IMR-90 (cell line): Measurements from ENCODE around the gene RASGRP3. TPM values are rescaled to one million over a fixed set of nuclear protein-coding genes. Genes with fewer than 3 reads are reported as not detected.

ENCODE experiments used
- ATAC-seq: fragments of 200-7000 bp; cut with Tn5 transposase; 2 replicates; pipeline ENCODE4 v1.9.1; 2020; ENCODE audit warnings: low read depth, mild to moderate bottlenecking, moderate library complexity
- BruUV-seq: library from RNA; stranded (reverse); fragments of 400-500 nt; replicated peaks from 2 replicates; lab custom pipeline; 2021; lab: Mats Ljungman, UMichigan
- CTCF ChIA-PET: fragments of 300-600 bp; formaldehyde crosslinking; extraction: SDS; loops from one replicate; lab custom pipeline; 2021; ENCODE audit warnings: antibody characterized with exemption; lab: Yijun Ruan, JAX
- POLR2A ChIA-PET: fragments of 300-600 bp; sonication (Branson Sonifier 250); formaldehyde crosslinking; loops from one replicate; lab custom pipeline; 2022; ENCODE audit warnings: antibody characterized with exemption; ENCODE audit not compliant: unreplicated experiment; lab: Charles Lee
- DNase-seq: peaks from one replicate; pipeline ENCODE4 v3.0.0; 2013
- H2AFZ ChIP-seq: replicated peaks from 2 replicates; pipeline ENCODE3; 2013; ENCODE audit warnings: low read length, mild to moderate bottlenecking; ENCODE audit not compliant: poor library complexity
- H2AK5ac ChIP-seq: 2 replicates; pipeline ENCODE4 v1.6.1; 2013; ENCODE audit warnings: low read depth, low read length, inconsistent platforms
- H2AK9ac ChIP-seq: replicated peaks from 2 replicates; pipeline ENCODE3; 2013; ENCODE audit warnings: mild to moderate bottlenecking, low read depth, low read length, moderate library complexity; ENCODE audit not compliant: poor library complexity
- H2BK120ac ChIP-seq: 2 replicates; pipeline ENCODE4 v1.6.1; 2013; ENCODE audit warnings: low read depth, low read length, inconsistent platforms
- H2BK15ac ChIP-seq: 3 replicates; pipeline ENCODE4 v1.6.1; 2013; ENCODE audit warnings: low read depth, low read length, inconsistent platforms
- H2BK20ac ChIP-seq: 2 replicates; pipeline ENCODE4 v1.6.1; 2013; ENCODE audit warnings: low read depth, mild to moderate bottlenecking, inconsistent platforms, low read length, moderate library complexity
- H2BK5ac ChIP-seq: 2 replicates; pipeline ENCODE4 v1.6.1; 2013; ENCODE audit warnings: mild to moderate bottlenecking, low read depth, low read length, inconsistent platforms; ENCODE audit not compliant: poor library complexity, severe bottlenecking
- H3K14ac ChIP-seq: replicated peaks from 2 replicates; pipeline ENCODE4 v1.6.1; 2013; ENCODE audit warnings: low read depth, low read length, inconsistent platforms
- H3K18ac ChIP-seq: 2 replicates; pipeline ENCODE4 v1.6.1; 2013; ENCODE audit warnings: low read depth, low read length, control low read depth
- H3K23ac ChIP-seq: 2 replicates; pipeline ENCODE4 v1.6.1; 2013; ENCODE audit warnings: low read depth, low read length, inconsistent platforms
- H3K27ac ChIP-seq: 2 replicates; pipeline ENCODE4 v1.5.1; 2013; ENCODE audit warnings: mild to moderate bottlenecking, control low read depth, low read length; ENCODE audit not compliant: insufficient read depth
- H3K27me3 ChIP-seq: 2 replicates; pipeline ENCODE4 v1.6.1; 2013; ENCODE audit warnings: low read length; ENCODE audit not compliant: control insufficient read depth, insufficient read depth
- H3K36me3 ChIP-seq: 2 replicates; pipeline ENCODE4 v1.6.1; 2013; ENCODE audit warnings: low read length, mixed read lengths; ENCODE audit not compliant: control insufficient read depth, insufficient read depth
- H3K4ac ChIP-seq: 2 replicates; pipeline ENCODE4 v1.6.1; 2013; ENCODE audit warnings: low read depth, low read length, inconsistent platforms
- H3K4me1 ChIP-seq: 2 replicates; pipeline ENCODE4 v1.6.1; 2013; ENCODE audit warnings: low read length, mixed read lengths; ENCODE audit not compliant: control insufficient read depth, insufficient read depth
- H3K4me2 ChIP-seq: 2 replicates; pipeline ENCODE4 v1.6.1; 2013; ENCODE audit warnings: low read depth, mild to moderate bottlenecking, control low read depth, low read length, moderate library complexity
- H3K4me3 ChIP-seq: 2 replicates; pipeline ENCODE4 v1.5.1; 2013; ENCODE audit warnings: low read depth, mild to moderate bottlenecking, control low read depth, low read length, moderate library complexity; ENCODE audit not compliant: insufficient read depth
- H3K56ac ChIP-seq: 2 replicates; pipeline ENCODE4 v1.6.1; 2013; ENCODE audit warnings: low read length, inconsistent platforms; ENCODE audit not compliant: insufficient read depth; ENCODE audit errors: extremely low read depth
- H3K79me1 ChIP-seq, 2 experiments: 2 replicates each; pipeline ENCODE4 v1.6.1; 2013; ENCODE audit warnings: low read length in 2 of 2, inconsistent platforms in 1 of 2, low read depth in 1 of 2
- H3K9ac ChIP-seq: 2 replicates; pipeline ENCODE4 v1.6.1; 2013; ENCODE audit warnings: low read depth, low read length, control low read depth
- H3K9me1 ChIP-seq: 2 replicates; pipeline ENCODE4 v1.6.1; 2013; ENCODE audit warnings: low read length, inconsistent platforms; ENCODE audit not compliant: insufficient read depth
- H3K9me3 ChIP-seq: 2 replicates; pipeline ENCODE4 v1.6.1; 2013; ENCODE audit warnings: low read length; ENCODE audit not compliant: control insufficient read depth, insufficient read depth
- H4K20me1 ChIP-seq: 2 replicates; pipeline ENCODE4 v1.6.1; 2013; ENCODE audit warnings: low read length, inconsistent platforms; ENCODE audit not compliant: insufficient read depth
- H4K5ac ChIP-seq: 2 replicates; pipeline ENCODE4 v1.6.1; 2013; ENCODE audit warnings: mild to moderate bottlenecking, low read depth, low read length, control low read depth
- H4K8ac ChIP-seq, 2 experiments: 2 replicates each; pipeline ENCODE4 v1.6.1; 2013; ENCODE audit warnings: low read depth in 2 of 2, low read length in 2 of 2, control low read depth in 1 of 2, inconsistent platforms in 1 of 2
- H4K91ac ChIP-seq: 2 replicates; pipeline ENCODE4 v1.6.1; 2013; ENCODE audit warnings: low read depth, low read length, inconsistent platforms; ENCODE audit not compliant: insufficient read depth
- BHLHE40 ChIP-seq: fragments of 150-350 bp; IDR thresholded peaks from 2 replicates; pipeline ENCODE4 v1.6.1; 2016; ENCODE audit warnings: mild to moderate bottlenecking, low read depth, low read length
- CEBPB ChIP-seq: IDR thresholded peaks from 2 replicates; pipeline ENCODE4 v1.6.1; 2012; ENCODE audit warnings: low read depth, low read length, improper control_type of control experiment
- ELK1 ChIP-seq: fragments of 150-350 bp; IDR thresholded peaks from 2 replicates; pipeline ENCODE4 v1.6.1; 2016; ENCODE audit warnings: low read depth, mild to moderate bottlenecking, low read length, moderate library complexity, borderline replicate concordance
- FOS ChIP-seq: fragments of 150-350 bp; IDR thresholded peaks from 2 replicates; pipeline ENCODE4 v1.6.1; 2016; ENCODE audit warnings: low read depth, low read length
- MAZ ChIP-seq: IDR thresholded peaks from 2 replicates; pipeline ENCODE4 v1.6.1; 2012; ENCODE audit warnings: low read depth, mild to moderate bottlenecking, low read length, improper control_type of control experiment, moderate library complexity, borderline replicate concordance
- POLR2A ChIP-seq: IDR thresholded peaks from 2 replicates; pipeline ENCODE4 v1.6.1; 2012; ENCODE audit warnings: mild to moderate bottlenecking, low read depth, low read length
- RAD21 ChIP-seq: IDR thresholded peaks from 2 replicates; pipeline ENCODE4 v1.6.1; 2012; ENCODE audit warnings: low read length, improper control_type of control experiment
- WGBS, 2 experiments: methylation state at CpG; one replicate each; pipeline versions ENCODE4 v1.1.5 to v1.1.7; 2013; ENCODE audit warnings: missing lambda C conversion rate in 2 of 2; ENCODE audit not compliant: insufficient read length in 1 of 2; ENCODE audit errors: extremely low coverage in 2 of 2; 5-methylcytosine and 5-hydroxymethylcytosine counted together
- dilution Hi-C: fragments of 300-500 bp; cut with HindIII; formaldehyde crosslinking; loops from one replicate; pipeline ENCODE4 v1.14.3; 2018; ENCODE audit warnings: low sequenced_read_pairs; ENCODE audit not compliant: unreplicated experiment
- in situ Hi-C: fragments of 300-500 bp; cut with MboI; formaldehyde crosslinking; loops from 3 replicates; pipeline ENCODE4 v1.14.3; 2019; ENCODE audit warnings: low sequenced_read_pairs, inconsistent platforms, mixed read lengths
- intact Hi-C: fragments of 100-400 bp; cut with micrococcal nuclease; formaldehyde crosslinking; loops from 2 replicates; pipeline ENCODE4 v1.10.0; 2022
- polyA plus RNA-seq, 3 experiments: library from polyadenylated mRNA; depleted of rRNA; stranded (reverse); fragments of >200 nt; gene quantifications; 2 replicates each; pipeline ENCODE4 v1.2.3, GENCODE V29; 2012; ENCODE audit warnings: low replicate concordance in 1 of 3
- total RNA-seq: library from RNA; depleted of rRNA; stranded (reverse); fragments of >200 nt; gene quantifications from 2 replicates; pipeline ENCODE4 v1.2.3, GENCODE V29; 2012

RASGRP3 gene
- total and polyA plus RNA-seq, 2 of the 4 experiments (the other 2 are of a cell fraction) = 1.7 to 3.0 TPM

- no peaks in the 10 kb centered on the region for H4K20me1 ChIP-seq
- no TSS peak for BruUV-seq
- H3K36me3 ChIP-seq = no peaks in the 10 kb centered on the region
- no CpG with 5 or more reads among the region's 2 CpGs for WGBS, 2 experiments
- H2AFZ ChIP-seq = no peak overlapping the region
- no peak overlapping the region for H3K23ac ChIP-seq
- dilution Hi-C loops (no loop called here), in situ Hi-C loops (no loop called here), intact Hi-C loops (no loop called here)
- no peak overlapping the region for H3K4me3 ChIP-seq
- no peak overlapping the region for H2BK15ac ChIP-seq
- peaks cover 6% of the 10 kb centered on the region; the same call in 1 of the 2 replicates for H3K9me1 ChIP-seq
- H3K27ac ChIP-seq = no peak overlapping the region
- H2BK5ac ChIP-seq = no peak overlapping the region
- H3K18ac ChIP-seq = no peak overlapping the region; the same call in 1 of the 2 replicates
- no peak overlapping the region for H2BK120ac ChIP-seq
- H4K8ac ChIP-seq = no peak overlapping the region
- no peaks in the 10 kb centered on the region for H3K79me1 ChIP-seq
- H4K91ac ChIP-seq = no peak overlapping the region
- no peak for DNase-seq
- no peak overlapping the region for H3K9ac ChIP-seq
- H3K4me2 ChIP-seq = no peak overlapping the region
- 0 out of 2 replicates have a peak overlapping the region, but pooled peaks have one; percentile 23 for H2BK20ac ChIP-seq
- TF ChIP-seq BHLHE40 = no peak
- TF ChIP-seq ELK1 = no peak
- TF ChIP-seq FOS = no peak
- no peak for TF ChIP-seq RAD21
- TF ChIP-seq POLR2A = no peak
- no peak for TF ChIP-seq CEBPB
- TF ChIP-seq MAZ = no peak
- H2AK5ac ChIP-seq = no peak overlapping the region
- CTCF ChIA-PET = no interaction called here
- no peak for ATAC-seq
- H3K56ac ChIP-seq = no peak overlapping the region
- no peak overlapping the region for H4K5ac ChIP-seq
- H3K27me3 ChIP-seq = no peaks in the 10 kb centered on the region
- POLR2A ChIA-PET = no interaction called here
- H3K9me3 ChIP-seq = no peaks in the 10 kb centered on the region
- H2AK9ac ChIP-seq = no peak overlapping the region
- H3K4me1 ChIP-seq = peaks cover 11% of the 10 kb centered on the region
- no peak overlapping the region for H3K4ac ChIP-seq
- no peak overlapping the region for H3K14ac ChIP-seq
Observed at GRCh38 chr2:33532966-33533365, 56.5 kb downstream of the RASGRP3 start.
